ENCODE results near the gene FYB2.

FYB2 gene

GRCh38 chr1:56831871-56832693, 12.9 kb upstream of the FYB2 start:
- peak; percentile 67 for DNase-seq

GRCh38 chr1:56830052-56830451, 10.8 kb upstream of the FYB2 start:
- no peak for DNase-seq

DNA sequence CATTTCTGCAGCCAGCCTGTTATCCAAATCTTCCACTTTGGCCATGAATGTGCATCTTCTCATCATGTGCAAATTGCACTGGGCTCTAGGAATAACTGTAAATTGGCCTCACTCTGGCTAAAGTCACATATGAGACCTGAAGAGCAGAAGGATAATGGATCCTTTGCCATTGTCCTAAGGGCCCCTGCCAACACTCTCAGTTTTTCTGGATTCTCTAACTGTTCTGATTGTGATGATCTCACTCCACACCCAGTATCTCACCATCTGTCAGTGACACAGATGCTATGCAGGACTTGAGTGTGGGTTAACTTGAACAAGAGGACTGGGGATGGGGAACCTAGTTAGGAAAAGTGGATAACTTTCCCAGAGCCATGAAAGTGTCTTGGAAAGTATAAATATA, 8.5 kb upstream of the FYB2 start:
- no peak for DNase-seq

GRCh38 chr1:56825436-56825835, 6.2 kb upstream of the FYB2 start:
- no peak for DNase-seq

DNA sequence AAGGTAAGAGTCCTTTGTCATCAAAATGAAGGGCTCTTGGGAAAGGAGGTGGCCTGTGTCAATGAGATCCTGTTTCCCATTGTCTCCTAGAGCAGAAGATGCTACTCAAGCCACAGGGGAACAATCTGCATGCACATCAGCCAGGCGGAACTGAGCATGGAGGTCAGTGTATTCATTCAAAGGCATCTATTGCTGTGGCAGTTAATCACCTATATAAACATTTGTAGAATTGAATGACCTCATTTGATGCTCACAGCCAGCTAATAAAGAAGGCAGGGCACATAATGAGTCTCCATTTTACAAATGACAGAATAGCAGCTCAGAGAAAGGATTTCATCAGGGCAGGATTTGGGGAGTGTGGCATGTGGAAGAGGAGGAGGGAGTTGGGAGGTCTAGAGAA, 5.7 kb upstream of the FYB2 start:
- DNase-seq, result no peak

DNA sequence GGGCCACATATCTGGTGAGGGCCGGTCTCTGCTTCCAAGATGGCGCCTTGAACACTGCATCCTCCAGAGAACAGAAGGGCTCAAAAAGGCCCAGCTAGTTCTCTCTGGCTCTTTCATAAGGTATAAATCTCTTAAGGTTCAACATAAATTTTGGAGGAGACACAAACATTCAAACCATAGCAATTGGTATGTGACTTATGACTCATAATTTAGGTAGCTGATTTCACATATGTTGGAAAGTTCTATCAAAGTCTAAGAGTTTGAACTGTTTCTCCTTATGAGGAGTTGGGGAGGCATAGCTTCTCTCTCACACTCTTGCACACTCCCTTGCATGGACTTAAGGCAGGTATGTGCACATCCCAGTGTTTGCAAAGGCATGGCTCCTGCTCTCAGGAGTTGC, 5.1 kb upstream of the FYB2 start:
- DNase-seq, result no peak

DNA sequence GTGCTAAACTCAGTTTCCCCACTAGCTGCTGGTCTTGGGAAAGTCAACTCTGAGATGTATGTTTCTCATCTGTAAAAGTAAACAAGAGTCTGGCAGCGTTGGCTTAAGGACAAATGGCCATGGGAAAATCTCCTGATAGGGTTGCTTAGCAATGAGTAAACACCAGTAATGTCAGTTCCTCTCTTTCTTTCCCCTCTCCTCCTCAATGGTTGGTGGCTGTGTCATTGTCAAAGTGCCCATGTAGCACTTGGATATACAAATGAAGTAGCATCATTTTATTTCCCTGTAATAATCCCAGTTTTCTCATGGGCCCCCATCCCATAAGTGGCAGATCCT, 2.2 kb upstream of the FYB2 start:
- no peak for DNase-seq

- peak; percentile 50 for DNase-seq
Measured at GRCh38 chr1:56820755-56821461, 1.7 kb upstream of the FYB2 start.

GRCh38 chr1:56817716-56818463, 1.3 kb downstream of the FYB2 start:
- DNase-seq, result no peak

DNA sequence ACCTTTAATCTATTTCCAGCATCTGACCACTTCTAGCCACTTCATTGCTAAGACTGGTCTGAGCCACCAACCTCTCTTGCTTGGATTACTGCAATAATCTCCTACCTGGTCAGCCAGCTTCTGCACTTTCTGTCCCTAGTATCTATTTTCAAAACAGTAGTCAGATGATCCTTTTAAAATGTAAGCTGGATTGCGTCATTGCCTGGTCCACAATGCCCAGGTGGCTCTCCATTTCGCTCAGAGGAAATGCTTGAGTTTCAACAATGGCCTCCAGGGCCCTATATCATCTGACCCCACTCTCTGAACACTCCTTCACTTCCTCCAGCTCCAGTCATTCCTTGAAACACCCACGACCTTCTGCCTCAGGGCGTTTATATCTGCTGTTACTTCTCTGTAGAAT, 2.3 kb downstream of the FYB2 start:
- DNase-seq, result no peak

DNA sequence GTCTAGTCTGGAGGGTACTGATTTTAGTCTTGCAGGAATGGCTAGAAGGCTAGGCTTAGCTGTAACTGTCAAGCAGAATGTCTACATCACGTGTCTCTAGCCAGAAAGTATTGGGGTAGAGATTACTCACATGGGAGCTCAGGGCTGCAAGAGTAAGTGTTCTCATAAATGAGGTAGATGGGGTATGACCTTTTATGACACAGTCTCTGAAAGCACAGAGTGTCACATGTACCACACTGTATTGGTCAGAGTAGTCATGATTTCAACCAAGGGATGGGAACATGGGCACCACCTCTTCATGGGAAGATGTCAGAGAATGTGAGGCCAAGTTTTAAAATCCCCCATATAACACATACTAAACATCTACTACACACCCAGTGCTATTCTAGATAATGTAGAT, 2.9 kb downstream of the FYB2 start:
- no peak for DNase-seq

- no peak for DNase-seq
Measured at GRCh38 chr1:56814205-56814604, 5.0 kb downstream of the FYB2 start.

GRCh38 chr1:56811331-56811730, 7.9 kb downstream of the FYB2 start:
- DNase-seq, result no peak

- no peak for DNase-seq
Measured at GRCh38 chr1:56808410-56808809, 10.8 kb downstream of the FYB2 start.

- DNase-seq, result no peak
Measured at GRCh38 chr1:56806804-56807203, 12.4 kb downstream of the FYB2 start.

GRCh38 chr1:56803561-56804156, 15.5 kb downstream of the FYB2 start:
- no peak for DNase-seq

DNA sequence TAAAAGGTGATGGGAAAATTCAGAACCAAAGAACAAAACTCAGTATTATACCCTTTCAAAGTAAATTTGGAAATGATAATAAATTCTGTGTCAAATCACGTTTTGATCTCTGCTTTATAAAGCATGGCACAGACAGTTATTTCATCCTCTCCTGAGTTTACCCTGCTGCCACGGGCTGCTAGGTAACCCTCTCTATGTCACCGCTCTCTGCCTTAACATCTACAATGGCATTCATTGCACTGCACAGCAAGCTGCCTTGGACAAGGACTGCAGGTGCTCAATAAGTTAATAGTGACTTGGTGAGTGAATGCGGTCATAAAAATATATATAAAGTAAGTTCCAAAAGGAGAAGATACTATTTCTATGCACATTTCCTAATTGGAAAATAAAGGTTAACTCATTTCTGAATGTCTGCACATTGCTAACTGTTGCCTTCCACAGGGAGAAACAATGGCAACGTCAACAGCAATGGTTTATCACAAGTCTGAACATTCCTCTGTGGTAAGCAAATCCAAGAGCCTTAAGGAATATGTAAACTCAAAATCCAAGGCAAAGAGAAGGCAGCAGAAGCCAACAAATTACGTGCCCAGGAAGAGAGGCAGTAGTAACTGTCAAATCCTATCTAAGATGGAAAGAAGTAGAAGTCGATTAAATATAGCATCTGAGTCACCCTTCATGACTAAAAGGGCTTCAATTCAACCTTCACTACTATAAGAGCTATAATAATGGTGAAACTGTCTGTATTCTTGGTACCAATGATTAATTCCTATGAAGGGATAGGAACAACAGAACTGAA, 19.4 kb downstream of the FYB2 start:
- DNase-seq, result no peak

GRCh38 chr1:56798053-56798471, 21.1 kb downstream of the FYB2 start:
- DNase-seq, result no peak

GRCh38 chr1:56797065-56797685, 22.0 kb downstream of the FYB2 start:
- no peak for DNase-seq

DNA sequence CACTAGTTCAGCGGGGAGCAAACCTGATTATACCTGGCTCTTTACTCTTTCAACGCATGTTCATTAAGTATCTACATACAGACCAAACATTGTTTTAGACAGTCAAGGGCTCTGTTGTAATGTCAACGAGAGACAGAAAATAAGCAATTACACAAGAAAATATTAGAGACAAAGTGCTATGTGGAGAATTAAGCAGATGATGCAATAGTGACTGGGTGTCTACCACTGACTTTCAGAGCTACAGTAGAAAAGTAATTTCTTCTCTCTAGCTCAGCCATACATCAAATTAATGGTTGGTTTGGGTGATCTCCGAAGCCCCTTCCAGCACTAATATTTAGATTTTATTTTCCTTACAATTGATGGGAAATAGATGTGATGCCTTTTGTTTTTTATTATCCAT, 23.3 kb downstream of the FYB2 start:
- no peak for DNase-seq

DNA sequence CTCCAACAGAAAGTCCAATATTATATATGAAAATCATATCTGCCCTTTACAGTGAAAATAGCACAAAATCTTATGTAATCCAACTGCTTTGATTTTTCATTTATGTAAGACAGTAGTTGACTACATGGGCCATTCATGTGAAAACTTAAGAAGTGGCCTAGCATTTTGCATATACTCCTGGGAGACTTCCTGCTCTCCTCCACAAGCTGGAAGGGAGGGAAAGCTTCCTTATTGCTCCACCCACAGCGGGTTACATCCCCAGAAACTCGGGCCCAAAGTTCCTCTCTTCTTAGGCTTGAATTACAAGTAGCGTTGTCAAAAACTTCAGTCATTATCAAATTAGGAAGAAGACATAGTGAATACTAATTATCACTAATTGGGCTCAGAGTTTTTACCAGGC, 29.2 kb downstream of the FYB2 start:
- no peak for DNase-seq

- DNase-seq, result no peak
Measured at GRCh38 chr1:56788588-56788987, 30.6 kb downstream of the FYB2 start.

Data from CD4-positive, alpha-beta T cell treated with Interleukin-10 for 1 hour (primary cell).